GM23248 (cell line): ENCODE measurements around the gene CEMP1. TPM values are rescaled to one million over a fixed set of nuclear protein-coding genes. Genes with fewer than 3 reads are reported as not detected.
"Not testable (repeated sequence)": the region's sequence is repeated elsewhere in the genome, so short reads cannot be mapped to it uniquely, and the experiment has no call there.

ENCODE experiments used
- DNase-seq: peaks from one replicate; pipeline ENCODE4 v3.0.0-alpha.2; 2015
- H2AFZ ChIP-seq: fragments of 200-600 bp; sonication (generic); 2 replicates; pipeline ENCODE4 v1.6.1; 2016; ENCODE audit warnings: antibody characterized with exemption
- H3F3A ChIP-seq: fragments of 200-600 bp; sonication (generic); 2 replicates; pipeline ENCODE4 v1.6.1; 2016; ENCODE audit warnings: mild to moderate bottlenecking, antibody characterized with exemption, mixed run types; ENCODE audit not compliant: insufficient read depth
- H3K27ac ChIP-seq: fragments of 200-600 bp; sonication (generic); 2 replicates; pipeline ENCODE4 v1.5.1; 2016; ENCODE audit warnings: mild to moderate bottlenecking
- H3K27me3 ChIP-seq: fragments of 200-600 bp; sonication (generic); replicated peaks from 2 replicates; pipeline ENCODE4 v1.6.1; 2016; ENCODE audit warnings: mild to moderate bottlenecking; ENCODE audit not compliant: insufficient read depth
- H3K36me3 ChIP-seq: fragments of 200-600 bp; sonication (generic); 2 replicates; pipeline ENCODE4 v1.6.1; 2016; ENCODE audit warnings: low read depth, mild to moderate bottlenecking
- H3K4me1 ChIP-seq: fragments of 200-600 bp; sonication (generic); 2 replicates; pipeline ENCODE4 v1.6.1; 2016; ENCODE audit warnings: mild to moderate bottlenecking; ENCODE audit not compliant: insufficient read depth
- H3K4me2 ChIP-seq: fragments of 200-600 bp; sonication (generic); one replicate; pipeline ENCODE4 v1.6.1; 2016; ENCODE audit warnings: mild to moderate bottlenecking; ENCODE audit not compliant: unreplicated experiment
- H3K4me3 ChIP-seq: fragments of 200-600 bp; sonication (generic); 2 replicates; pipeline ENCODE4 v1.5.1; 2016; ENCODE audit warnings: mild to moderate bottlenecking
- H3K79me2 ChIP-seq: fragments of 200-600 bp; sonication (generic); 2 replicates; pipeline ENCODE4 v1.6.1; 2016; ENCODE audit warnings: mild to moderate bottlenecking; ENCODE audit not compliant: insufficient read depth
- H3K9ac ChIP-seq: fragments of 200-600 bp; sonication (generic); 2 replicates; pipeline ENCODE4 v1.6.1; 2016; ENCODE audit warnings: mild to moderate bottlenecking
- H3K9me2 ChIP-seq: fragments of 200-600 bp; sonication (generic); 2 replicates; pipeline ENCODE4 v1.6.1; 2016; ENCODE audit warnings: mixed run types, mild to moderate bottlenecking, moderate library complexity; ENCODE audit not compliant: insufficient read depth
- H3K9me3 ChIP-seq: fragments of 200-600 bp; sonication (generic); one replicate; pipeline ENCODE4 v1.6.1; 2017; ENCODE audit warnings: low read depth
- H4K20me1 ChIP-seq: fragments of 200-600 bp; sonication (generic); 2 replicates; pipeline ENCODE4 v1.6.0; 2016; ENCODE audit not compliant: insufficient read depth
- EZH2 ChIP-seq: fragments of 200-600 bp; sonication (generic); IDR thresholded peaks from 2 replicates; pipeline ENCODE4 v1.6.1; 2018; ENCODE audit warnings: antibody characterized with exemption, mild to moderate bottlenecking; ENCODE audit not compliant: insufficient read depth, poor library complexity, severe bottlenecking
- EZH2phosphoT487 ChIP-seq: fragments of 200-600 bp; sonication (generic); IDR thresholded peaks from 2 replicates; pipeline ENCODE4 v1.6.1; 2018; ENCODE audit warnings: antibody characterized with exemption, moderate library complexity, mild to moderate bottlenecking, low read depth; ENCODE audit not compliant: insufficient read depth
- WGBS, 2 experiments: methylation state at CpG; one replicate each; pipeline ENCODE4 v1.1.6; 2015 to 2017; ENCODE audit warnings: low lambda C conversion rate in 2 of 2, low coverage in 1 of 2; ENCODE audit errors: missing lambda C conversion rate in 2 of 2; 5-methylcytosine and 5-hydroxymethylcytosine counted together
- in situ Hi-C: fragments of 300-500 bp; cut with MboI; formaldehyde crosslinking; loops from 2 replicates; pipeline ENCODE4 v1.15.0; 2020
- polyA plus RNA-seq: library from polyadenylated mRNA; unstranded; fragments of >200 nt; fragmentation: Nextera tagmentation; extraction: Ambion mirVana; gene quantifications from 2 replicates; pipeline ENCODE4 v1.2.1, GENCODE V29; 2016
- total RNA-seq: library from RNA; depleted of rRNA; stranded (reverse); fragments of >200 nt; shearing (Covaris generic); gene quantifications from 2 replicates; pipeline ENCODE4 v1.2.3, GENCODE V29; 2014

CEMP1 gene
- total and polyA plus RNA-seq, 2 experiments from 2014 or later, result 4.4 TPM; not detected in 1

GRCh38 chr16:2537451-2538379 is 6.5 kb upstream of the CEMP1 start, which contains the start of gene PDPK1:
TSS of gene PDPK1 (plus strand) at chr16:2538021. CDS start at chr16:2538113, 92 bp downstream.
- Histone ChIP-seq H3K79me2 (peaks cover 43% of the 10 kb centered on the region), H3K36me3 (no peaks in the 10 kb centered on the region), H3K9me2 (no peaks in the 10 kb centered on the region), H3K4me2 (peak within 1 kb of the TSS; percentile 84), H3K27me3 (no peaks in the 10 kb centered on the region), H3K4me3 (peak within 1 kb of the TSS; percentile 80), H3K27ac (peak within 1 kb of the TSS; percentile 82), H2AFZ (peak within 1 kb of the TSS; percentile 81), H3K4me1 (peaks cover 24% of the 10 kb centered on the region), H3F3A (peaks cover 26% of the 10 kb centered on the region), H4K20me1 (no peaks in the 10 kb centered on the region; the same call in 1 of the 2 replicates), H3K9me3 (no peaks in the 10 kb centered on the region), H3K9ac (peak within 1 kb of the TSS; percentile 82)
- in situ Hi-C loops, result no loop called here
- TF ChIP-seq EZH2phosphoT487 (no peak), EZH2 (no peak)
- peak; percentile 98 for DNase-seq
- WGBS, 2 experiments, result 0 to 2% methylated on average over 59 to 74 of the region's 126 CpGs

GRCh38 chr16:2535625-2536013 is 4.4 kb upstream of the CEMP1 start:
- Histone ChIP-seq H3K4me1 (peaks cover 28% of the 10 kb centered on the region), H3K36me3 (no peaks in the 10 kb centered on the region), H3K79me2 (peaks cover 23% of the 10 kb centered on the region), H2AFZ (peak overlapping the region; percentile 21; the same call in 1 of the 2 replicates), H3F3A (peaks cover 26% of the 10 kb centered on the region), H3K27ac (peak overlapping the region; percentile 82), H3K9ac (peak overlapping the region; percentile 66), H4K20me1 (no peaks in the 10 kb centered on the region; the same call in 1 of the 2 replicates), H3K9me3 (no peaks in the 10 kb centered on the region), H3K4me2 (peak overlapping the region; percentile 1), H3K27me3 (no peaks in the 10 kb centered on the region), H3K4me3 (no peak overlapping the region), H3K9me2 (no peaks in the 10 kb centered on the region)
- in situ Hi-C loops, result no loop called here
- DNase-seq, result peak; percentile 90
- WGBS, 2 experiments, result 7 to 14% methylated on average over 9 of the region's 9 CpGs
- TF ChIP-seq EZH2phosphoT487 (no peak), EZH2 (no peak)

DNA sequence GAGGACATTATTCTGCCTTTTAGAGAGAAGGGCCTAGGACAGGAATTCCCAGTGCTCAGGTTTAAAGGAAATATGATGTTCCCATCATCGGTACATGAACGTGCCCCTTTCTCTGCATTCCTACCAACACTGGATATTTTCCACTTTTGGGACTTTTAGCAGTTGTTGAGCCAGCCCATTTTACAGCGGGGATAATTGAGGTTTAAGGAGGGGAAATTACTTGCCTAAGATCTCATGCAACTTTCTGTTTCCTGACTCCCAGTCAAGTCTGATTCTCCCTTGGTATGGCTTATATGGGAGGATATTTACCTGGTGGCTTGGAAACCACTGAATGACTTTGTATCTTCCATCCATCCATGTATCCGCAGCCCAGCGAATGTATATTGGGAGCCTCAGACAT is 3.1 kb upstream of the CEMP1 start:
- in situ Hi-C loops, H3K27ac ChIP-seq, H3K79me2 ChIP-seq, H3K27me3 ChIP-seq, H3K36me3 ChIP-seq, H3K4me2 ChIP-seq, H3K9me2 ChIP-seq, DNase-seq, H2AFZ ChIP-seq, H3K4me3 ChIP-seq, H4K20me1 ChIP-seq, H3K9ac ChIP-seq, H3K9me3 ChIP-seq: not testable (repeated sequence)
- H3F3A ChIP-seq, result peaks cover 26% of the 10 kb centered on the region
- 98 to 99% methylated on average over 5 of the region's 5 CpGs for WGBS, 2 experiments
- H3K4me1 ChIP-seq, result peaks cover 25% of the 10 kb centered on the region

- TF ChIP-seq EZH2phosphoT487, result no peak
- TF ChIP-seq EZH2, result no peak
- no peak overlapping the region for H3K27ac ChIP-seq
- no peaks in the 10 kb centered on the region for H3K36me3 ChIP-seq
- H2AFZ ChIP-seq, result no peak overlapping the region
- H3K4me3 ChIP-seq, result no peak overlapping the region
- H3K4me1 ChIP-seq, result peaks cover 20% of the 10 kb centered on the region
- no peaks in the 10 kb centered on the region for H3K9me2 ChIP-seq
- peaks cover 26% of the 10 kb centered on the region for H3F3A ChIP-seq
- H4K20me1 ChIP-seq, result no peaks in the 10 kb centered on the region
- H3K4me2 ChIP-seq, result no peak overlapping the region
- H3K9me3 ChIP-seq, result no peaks in the 10 kb centered on the region
- H3K79me2 ChIP-seq, result peaks cover 6% of the 10 kb centered on the region
- WGBS, 2 experiments, result 93 to 95% methylated on average over 11 of the region's 11 CpGs
- no peak overlapping the region for H3K9ac ChIP-seq
- in situ Hi-C loops, result no loop called here
- DNase-seq, result no peak
- no peaks in the 10 kb centered on the region for H3K27me3 ChIP-seq
Measured at GRCh38 chr16:2533912-2534311, 2.7 kb upstream of the CEMP1 start.

GRCh38 chr16:2533142-2533755 is 2.0 kb upstream of the CEMP1 start:
- peaks cover 26% of the 10 kb centered on the region for H3F3A ChIP-seq
- H2AFZ ChIP-seq, result peak overlapping the region; percentile 74
- H3K27me3 ChIP-seq, in situ Hi-C loops, H3K36me3 ChIP-seq, H3K9me3 ChIP-seq, H3K79me2 ChIP-seq, H4K20me1 ChIP-seq, H3K9me2 ChIP-seq: not testable (repeated sequence)
- peak overlapping the region; percentile 88 for H3K9ac ChIP-seq
- WGBS, 2 experiments, result 25 to 36% methylated on average over 10 to 16 of the region's 16 CpGs
- DNase-seq, result peak; percentile 36
- H3K4me1 ChIP-seq, result peaks cover 19% of the 10 kb centered on the region
- peak overlapping the region; percentile 98 for H3K4me2 ChIP-seq
- peak overlapping the region; percentile 83 for H3K4me3 ChIP-seq
- H3K27ac ChIP-seq, result peak overlapping the region; percentile 65
